Astrocyte (in vitro differentiated cells and primary cell): Measurements from ENCODE around the gene SLCO4A1.

ENCODE experiments used
- EZH2 ChIP-seq: IDR thresholded peaks from 2 replicates; pipeline ENCODE4 v1.6.1; 2012; ENCODE audit warnings: mild to moderate bottlenecking, low read length, inconsistent platforms; ENCODE audit not compliant: insufficient read depth
- TF ChIP-seq, protein P1 (sequence below): IDR thresholded peaks from 2 replicates; pipeline ENCODE4 v1.5.1; 2011; ENCODE audit warnings: low read depth, mild to moderate bottlenecking, inconsistent platforms, low read length, moderate library complexity; ENCODE audit not compliant: insufficient read depth

DNA sequence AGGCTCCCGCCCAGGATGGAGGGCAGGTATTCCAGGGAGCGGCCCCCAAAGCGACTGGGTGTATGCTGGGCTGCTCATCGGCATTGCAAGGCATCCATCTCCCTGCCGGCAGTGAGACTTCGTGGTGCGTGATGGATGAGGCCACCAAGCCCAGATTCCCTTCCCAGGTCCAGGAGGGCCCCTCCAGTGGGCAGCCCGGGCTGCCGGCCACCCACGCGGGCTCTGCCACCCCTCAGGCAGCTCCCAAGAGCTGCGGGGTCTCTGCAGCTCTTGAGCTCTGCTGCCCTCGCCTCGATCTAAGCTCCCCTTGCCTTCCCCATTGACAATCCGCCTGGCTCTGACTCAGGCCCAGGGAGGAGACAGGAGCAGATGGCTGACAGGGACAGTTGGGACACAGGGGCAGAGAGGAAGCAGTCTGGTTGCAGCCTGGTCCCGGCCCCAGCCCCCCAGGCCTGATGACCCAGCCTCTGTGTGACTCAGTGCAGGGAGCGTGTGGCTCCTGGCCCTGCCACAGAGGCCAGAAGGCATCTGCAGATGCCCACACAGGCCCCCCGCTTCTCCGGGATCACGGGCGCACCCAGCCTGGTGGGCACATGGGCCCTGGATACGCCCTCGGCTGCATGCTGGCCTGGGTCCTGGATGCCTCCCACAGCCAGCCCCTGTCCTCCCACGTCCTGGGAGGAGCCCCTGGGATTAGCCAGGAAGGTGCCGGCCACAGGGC, 33.0 kb downstream of the SLCO4A1 start:
- TF ChIP-seq, protein P1, sequence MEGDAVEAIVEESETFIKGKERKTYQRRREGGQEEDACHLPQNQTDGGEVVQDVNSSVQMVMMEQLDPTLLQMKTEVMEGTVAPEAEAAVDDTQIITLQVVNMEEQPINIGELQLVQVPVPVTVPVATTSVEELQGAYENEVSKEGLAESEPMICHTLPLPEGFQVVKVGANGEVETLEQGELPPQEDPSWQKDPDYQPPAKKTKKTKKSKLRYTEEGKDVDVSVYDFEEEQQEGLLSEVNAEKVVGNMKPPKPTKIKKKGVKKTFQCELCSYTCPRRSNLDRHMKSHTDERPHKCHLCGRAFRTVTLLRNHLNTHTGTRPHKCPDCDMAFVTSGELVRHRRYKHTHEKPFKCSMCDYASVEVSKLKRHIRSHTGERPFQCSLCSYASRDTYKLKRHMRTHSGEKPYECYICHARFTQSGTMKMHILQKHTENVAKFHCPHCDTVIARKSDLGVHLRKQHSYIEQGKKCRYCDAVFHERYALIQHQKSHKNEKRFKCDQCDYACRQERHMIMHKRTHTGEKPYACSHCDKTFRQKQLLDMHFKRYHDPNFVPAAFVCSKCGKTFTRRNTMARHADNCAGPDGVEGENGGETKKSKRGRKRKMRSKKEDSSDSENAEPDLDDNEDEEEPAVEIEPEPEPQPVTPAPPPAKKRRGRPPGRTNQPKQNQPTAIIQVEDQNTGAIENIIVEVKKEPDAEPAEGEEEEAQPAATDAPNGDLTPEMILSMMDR, result no peak
- no peak for TF ChIP-seq EZH2
